GM18907 (cell line): ENCODE data around the gene ARHGEF7.

ENCODE experiments used
- ATAC-seq: cut with Tn5 transposase; IDR thresholded peaks from one replicate; pipeline ENCODE4 v1.9.1; 2021; ENCODE audit warnings: mild to moderate bottlenecking, moderate library complexity; ENCODE audit not compliant: unreplicated experiment

The ARHGEF7 gene

DNA sequence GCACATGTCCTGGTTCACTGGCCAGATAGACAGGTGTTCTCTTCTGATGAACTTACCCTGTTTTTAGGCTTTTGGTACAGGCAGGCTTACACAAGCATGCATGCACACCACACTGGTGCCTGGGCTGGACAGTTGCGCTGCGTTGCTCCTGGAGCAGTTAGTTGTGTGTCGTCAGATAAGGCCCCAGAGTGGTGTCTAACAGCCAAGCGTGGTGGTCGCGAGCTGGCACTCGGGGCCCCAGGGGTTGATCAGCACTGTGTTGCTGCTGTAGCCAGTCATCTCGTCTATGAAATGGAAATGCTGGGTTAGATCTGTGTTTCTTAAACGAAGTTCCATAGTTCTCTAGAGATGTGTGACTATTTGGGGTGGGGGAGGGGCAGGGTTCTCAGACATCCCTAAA is 180.8 kb downstream of the ARHGEF7 start:
- no peak for ATAC-seq

DNA sequence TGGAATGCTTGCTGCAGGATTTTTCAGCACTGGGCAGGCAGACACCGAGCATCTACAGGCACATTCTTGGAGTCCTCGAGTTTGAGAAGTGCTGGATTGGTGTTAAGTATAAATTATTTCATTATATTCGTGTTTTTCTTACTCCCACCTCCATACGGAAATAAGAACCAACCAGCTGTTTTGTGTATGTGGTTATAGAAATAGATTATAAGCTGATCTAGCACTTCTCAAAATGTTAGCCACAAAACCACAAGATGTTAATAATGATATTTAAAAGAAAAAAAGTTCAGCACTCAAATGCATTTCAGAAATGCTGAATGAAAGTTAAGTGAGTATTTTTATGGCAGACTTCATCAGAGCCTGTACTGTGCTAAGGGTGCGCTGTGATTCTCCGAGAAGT is 181.3 kb downstream of the ARHGEF7 start:
- no peak for ATAC-seq

DNA sequence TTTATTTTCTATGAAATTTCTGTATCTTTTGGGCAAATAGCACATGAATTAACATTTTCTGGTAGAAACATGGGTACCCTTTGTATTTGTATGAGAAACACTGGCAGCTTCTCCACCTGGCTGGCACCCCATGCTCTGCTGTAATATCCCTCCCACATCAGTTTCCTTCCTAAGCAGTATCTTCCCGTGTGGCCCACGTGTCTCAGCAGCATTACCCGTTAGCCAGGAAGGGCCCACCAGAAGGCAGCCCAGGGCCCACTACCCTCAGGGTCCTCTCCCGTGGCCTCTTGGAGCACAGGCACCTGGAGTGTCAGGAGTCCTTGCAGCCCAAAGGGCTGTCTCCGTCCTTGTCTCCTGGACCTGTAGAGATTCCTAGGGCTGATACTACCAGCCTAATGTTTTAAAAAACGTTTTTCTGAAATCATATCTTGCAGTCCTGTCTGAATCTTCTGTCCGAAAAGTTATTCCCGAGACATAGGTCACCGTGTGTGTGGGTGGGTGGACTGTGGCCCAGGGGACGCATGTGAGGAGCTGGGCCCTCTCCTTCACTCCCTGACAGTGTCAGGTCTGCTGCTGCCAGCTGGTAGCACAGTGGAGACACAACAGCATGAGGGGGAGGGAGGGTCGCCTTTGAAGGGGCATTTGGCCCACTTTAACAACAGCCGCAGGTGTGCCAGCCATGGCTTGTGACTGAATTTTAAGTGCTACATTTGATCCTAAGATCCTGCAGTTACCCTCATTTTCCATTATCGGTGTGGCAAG is 183.3 kb downstream of the ARHGEF7 start:
- no peak for ATAC-seq

DNA sequence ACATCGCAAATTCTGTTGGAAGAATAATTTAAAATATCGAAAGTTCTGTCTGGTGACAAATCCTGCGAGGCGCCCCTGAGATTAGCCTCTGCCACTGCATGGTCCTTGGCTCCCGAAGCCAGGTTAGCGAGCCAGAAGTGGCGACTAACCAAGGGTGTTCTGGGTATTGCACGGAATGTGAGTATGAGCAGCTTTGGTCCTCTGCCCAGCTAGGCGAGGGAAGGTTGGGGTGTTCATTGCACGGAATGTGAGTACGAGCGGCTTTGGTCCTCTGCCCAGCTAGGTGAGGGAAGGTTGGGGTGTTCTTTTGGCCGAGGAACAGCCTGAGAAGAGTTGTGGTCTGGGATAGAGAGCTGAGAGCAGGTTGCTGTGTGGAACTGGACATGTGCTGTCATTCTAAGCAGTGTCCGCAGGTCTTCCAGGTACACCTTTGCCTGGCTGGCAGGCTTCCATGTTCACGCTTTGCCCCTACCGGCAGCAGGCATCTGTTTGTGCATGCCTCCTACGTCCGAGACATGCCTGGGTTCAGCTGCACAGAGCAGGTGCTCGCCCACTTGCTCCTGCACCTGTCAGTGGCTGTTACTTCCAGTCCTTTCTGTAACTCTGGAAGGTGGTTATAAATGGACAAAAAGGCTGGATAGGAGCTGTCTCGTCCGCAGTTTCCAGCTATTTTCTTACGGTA is 187.1 kb downstream of the ARHGEF7 start:
- no peak for ATAC-seq

DNA sequence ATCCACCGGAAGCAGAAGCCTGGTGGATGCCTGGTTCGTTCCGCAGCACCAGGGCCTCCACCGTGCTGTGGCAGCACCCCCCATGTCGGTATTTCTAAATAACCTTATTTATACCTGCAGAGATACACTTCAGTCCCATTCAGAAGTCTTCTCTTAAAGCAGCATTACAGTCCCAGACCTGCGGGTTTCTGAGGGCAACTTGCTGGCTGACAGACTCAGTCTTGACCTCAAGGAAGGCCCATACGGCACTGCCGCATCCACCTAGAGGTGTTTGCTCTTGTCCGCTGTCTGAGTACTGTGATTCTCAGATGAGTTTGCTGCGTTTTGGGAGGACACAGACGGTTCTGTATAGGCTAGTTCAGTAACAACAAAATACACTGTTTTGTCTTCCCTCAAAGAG is 188.4 kb downstream of the ARHGEF7 start:
- ATAC-seq: no peak

- peak; percentile 95 for ATAC-seq
These were observed 189.0 kb downstream of the ARHGEF7 start for GRCh38 chr13:111304041-111304544.

DNA sequence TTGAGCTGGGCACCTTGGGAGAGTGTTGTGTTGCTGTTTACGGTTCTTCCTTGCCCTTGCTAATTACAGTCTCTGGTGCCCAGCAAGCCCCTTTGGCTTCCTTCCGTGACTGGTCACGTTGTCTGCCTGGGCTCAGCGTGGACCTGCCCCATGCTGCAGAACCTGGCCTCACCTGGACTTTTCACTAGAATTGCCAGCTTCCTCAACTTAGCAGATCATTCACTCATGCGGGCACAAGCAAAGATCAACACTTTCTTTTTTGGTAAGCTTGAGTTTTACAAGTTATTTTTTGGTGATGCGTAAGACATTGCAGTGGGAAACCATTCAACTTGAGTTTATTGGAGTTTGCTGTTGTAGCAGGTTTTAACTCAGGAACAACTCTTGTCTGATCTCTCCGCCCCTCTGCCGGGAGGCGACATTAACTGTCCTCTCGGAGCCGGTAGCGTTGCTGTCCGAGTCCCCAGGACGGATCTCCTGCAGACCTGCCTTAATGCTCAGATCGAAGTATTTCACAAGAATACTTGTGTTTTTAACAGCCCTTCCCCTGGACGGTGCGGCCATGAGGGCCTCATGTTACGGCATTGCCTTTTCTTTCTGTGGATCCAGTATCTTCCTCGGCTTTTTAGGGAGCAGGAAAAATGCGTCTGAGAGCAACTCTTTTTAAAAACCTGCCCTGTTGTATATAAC is 189.6 kb downstream of the ARHGEF7 start:
- no peak for ATAC-seq

GRCh38 chr13:111312944-111313590 is 198.0 kb downstream of the ARHGEF7 start:
- no peak for ATAC-seq

GRCh38 chr13:111313911-111314425 is 198.9 kb downstream of the ARHGEF7 start:
- ATAC-seq: no peak

DNA sequence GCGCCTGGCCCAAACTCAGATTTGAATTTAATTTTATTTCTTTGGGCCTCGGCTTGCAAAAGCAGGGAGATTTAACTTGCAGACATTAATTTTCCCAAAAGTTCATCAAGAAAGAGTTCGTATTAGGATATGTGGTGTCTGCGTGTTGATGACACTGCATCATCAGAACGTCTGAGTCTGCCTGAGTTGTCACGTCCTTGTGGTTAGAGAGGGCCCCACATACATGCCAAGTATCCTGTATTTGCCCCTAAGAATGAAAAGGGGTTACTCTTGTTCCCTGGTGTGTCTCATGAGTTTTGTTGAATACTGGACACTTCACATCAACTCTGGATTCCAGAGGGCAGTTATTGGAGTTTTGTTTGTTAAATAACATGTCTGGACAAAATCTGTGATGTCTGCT is 199.7 kb downstream of the ARHGEF7 start:
- no peak for ATAC-seq

DNA sequence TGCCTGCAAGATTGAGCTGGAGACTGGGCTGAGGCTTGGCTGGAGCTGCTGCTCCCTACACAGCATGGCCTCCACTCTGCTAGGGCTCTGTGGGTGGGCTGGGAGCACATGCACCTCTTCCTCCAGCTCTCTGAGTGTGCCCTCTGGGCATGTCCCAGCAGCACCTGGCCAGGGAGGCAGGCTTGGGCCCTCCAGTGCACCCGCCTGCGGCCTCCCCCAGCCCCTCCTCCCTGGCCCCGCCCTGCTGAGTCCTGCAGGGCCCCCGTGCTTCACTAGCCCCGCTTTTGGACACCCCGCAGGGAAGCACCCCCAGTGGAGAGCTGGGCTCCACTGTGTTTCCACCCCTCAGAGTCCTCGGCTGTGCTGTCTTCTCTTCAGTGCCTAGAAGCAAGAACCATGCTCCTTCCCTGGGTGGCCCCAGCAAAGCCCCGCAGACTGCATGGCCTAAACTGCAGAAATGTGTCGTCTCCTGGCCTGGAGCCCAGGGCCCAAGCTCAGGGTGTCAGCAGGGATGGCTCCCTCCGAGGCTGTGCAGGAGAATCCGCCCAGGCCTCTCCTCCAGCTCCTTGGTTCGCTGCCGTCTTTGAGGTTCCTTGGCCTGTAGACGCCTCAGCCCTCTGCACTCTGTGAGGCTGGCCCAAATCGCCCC is 200.4 kb downstream of the ARHGEF7 start:
- ATAC-seq: no peak

- ATAC-seq: no peak
These were observed 201.1 kb downstream of the ARHGEF7 start for GRCh38 chr13:111316161-111316730.

DNA sequence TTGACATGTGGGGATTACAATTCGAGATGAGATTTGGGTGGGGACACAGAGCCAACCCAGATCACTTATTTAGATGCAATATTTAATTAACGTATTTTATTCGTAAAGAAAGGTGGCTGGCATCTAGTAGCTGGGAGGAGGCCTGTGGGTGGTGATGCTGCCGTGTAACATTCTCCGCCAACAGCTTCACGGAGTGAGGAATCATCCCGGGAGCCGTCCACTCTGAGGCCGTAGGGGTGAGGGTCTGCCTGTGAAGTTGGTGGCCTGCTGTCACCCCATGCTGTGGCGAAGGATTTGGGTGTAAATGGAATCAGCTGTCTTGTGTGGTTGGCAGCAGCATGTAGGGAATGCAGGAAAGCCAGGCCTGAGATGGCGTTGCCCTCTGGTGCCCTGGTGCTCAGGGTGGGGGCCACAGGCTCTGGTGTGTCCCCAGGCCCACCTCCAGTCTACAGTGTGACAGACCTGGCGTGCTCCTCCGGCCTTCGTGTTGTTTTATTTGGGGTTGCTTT is 202.0 kb downstream of the ARHGEF7 start:
- no peak for ATAC-seq

DNA sequence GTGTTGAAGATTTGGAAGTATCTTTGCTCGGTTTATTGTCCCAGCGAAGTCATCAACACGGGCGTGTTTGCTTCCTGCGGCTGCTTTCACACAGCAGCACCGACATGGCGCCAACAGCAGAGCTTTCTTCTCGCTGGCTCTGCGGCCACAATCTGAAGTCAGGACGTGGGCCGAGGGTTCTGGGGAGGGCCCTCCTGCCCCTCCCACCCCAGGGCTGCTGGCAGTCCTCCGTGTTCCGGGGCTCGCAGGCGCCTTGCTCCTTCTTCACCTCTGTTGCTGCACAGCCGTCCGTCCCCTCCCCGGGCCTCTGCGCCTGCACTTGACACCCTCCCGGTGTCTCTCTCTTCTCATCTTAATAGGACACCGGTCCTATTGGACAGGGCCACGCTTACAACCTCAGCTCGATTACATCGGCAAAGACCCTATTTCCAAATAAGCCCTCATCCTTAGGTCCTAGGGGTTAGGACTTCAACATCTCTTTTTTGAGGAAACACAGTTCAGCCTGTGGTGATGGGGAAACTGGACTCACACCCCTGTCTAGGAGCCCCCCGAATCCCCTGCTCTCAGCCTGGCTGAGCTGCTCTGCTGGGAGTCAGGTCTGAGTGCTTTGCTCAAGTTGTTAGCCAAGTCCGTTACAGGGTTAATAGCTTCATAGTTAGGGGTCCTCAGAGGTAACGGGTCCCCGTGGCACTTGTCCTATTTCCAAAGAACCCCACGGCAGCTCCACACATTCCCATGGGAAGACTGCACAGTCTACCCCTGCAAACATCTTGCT is 202.6 kb downstream of the ARHGEF7 start:
- ATAC-seq: no peak

GRCh38 chr13:111318386-111318785 is 203.3 kb downstream of the ARHGEF7 start:
- no peak for ATAC-seq

DNA sequence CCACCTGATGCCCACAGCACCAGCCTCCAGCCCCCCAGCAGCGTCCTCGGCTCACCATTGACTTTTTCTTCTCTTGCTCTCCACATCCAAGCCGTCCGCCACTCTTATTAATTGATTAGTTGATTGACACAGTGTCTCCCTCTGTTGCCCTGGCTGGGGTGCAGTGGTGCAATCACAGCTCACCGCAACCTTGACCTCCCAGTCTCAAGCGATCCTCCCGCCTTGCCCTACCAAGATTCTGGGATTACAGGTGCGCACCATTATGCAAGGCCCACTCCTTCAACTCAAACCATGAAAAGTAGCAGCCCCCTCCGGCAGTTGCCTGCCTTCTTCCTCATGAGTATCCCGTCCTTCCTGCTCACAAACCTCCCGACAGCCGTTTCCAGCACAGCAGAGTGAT is 204.4 kb downstream of the ARHGEF7 start:
- ATAC-seq: no peak

DNA sequence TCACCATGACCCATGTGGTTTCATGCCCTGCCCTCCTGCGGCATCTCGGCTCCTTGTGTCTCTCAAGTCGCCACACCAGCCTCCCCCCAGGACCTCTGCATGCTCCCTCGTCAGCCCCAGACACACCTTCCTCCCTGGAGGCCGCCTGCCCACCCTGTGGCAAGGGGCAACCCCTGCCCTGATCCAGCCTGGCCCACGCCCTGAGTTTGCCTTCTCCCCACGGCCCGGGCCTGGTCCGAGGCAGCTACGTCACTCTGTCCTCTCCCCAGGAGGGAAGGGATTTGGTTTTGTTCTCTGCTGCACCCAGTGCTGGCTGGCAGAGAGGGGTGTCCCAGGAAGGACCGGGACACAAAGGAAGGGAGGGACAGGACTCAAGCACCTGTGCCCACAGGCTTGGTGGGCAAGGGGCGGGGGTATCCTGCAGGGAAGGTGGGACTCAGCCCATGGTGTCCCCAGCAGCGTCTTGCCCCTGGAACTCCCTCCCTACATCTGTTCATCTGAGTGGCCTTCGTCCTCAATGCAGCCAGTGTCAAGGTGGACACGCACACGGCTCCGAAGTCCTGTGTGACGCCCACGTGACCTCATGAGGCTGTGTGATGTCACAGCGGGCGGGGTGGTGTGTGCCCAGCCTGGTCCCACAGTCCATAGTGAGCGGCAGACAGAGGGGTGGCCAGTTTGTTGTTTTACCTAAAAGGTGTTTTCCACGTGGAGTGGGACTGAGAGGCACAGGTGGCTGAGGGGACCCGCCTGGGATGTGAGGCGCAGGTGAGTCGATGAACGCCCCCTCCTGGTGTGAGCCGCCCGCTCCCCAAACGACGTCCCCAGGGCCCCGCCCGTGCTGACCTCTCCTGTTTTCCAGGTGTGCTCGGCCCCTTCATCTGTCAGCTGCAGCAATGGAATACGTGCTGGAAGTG is 205.1 kb downstream of the ARHGEF7 start, which contains the start of gene TEX29:
Gene TEX29 (plus strand): TSS at position 645 of the 914 bp plus-strand sequence. CDS start 249 bp downstream, at position 894.
- no peak for ATAC-seq
